ENCODE results near the gene KMT2C.
"Not testable (repeated sequence)": the region's sequence is repeated elsewhere in the genome, so short reads cannot be mapped to it uniquely, and the experiment has no call there.

- not testable (repeated sequence) for TF ChIP-seq BCL11B (tag by site-specific recombination; IDR thresholded peaks at IDR 0.05; ENCODE audit: low read depth); ZNF843 (tag by site-specific recombination; IDR thresholded peaks at IDR 0.05); ZSCAN30 (tag by site-specific recombination; IDR thresholded peaks at IDR 0.05); REPIN1 (tag by site-specific recombination; IDR thresholded peaks at IDR 0.05; ENCODE audit: low read depth); ZNF449 (tag by site-specific recombination; IDR thresholded peaks at IDR 0.05); PRDM4 (tag by site-specific recombination; IDR thresholded peaks at IDR 0.05); ZIC2 (tag by site-specific recombination; IDR thresholded peaks at IDR 0.05); ZNF600 (tag by site-specific recombination; IDR thresholded peaks at IDR 0.05); ZNF416 (tag by site-specific recombination; IDR thresholded peaks at IDR 0.05); ZNF398 (tag by site-specific recombination; IDR thresholded peaks at IDR 0.05); ATF2 (tag by site-specific recombination; IDR thresholded peaks at IDR 0.05; ENCODE audit: low read depth)
- TF ChIP-seq, protein P1, sequence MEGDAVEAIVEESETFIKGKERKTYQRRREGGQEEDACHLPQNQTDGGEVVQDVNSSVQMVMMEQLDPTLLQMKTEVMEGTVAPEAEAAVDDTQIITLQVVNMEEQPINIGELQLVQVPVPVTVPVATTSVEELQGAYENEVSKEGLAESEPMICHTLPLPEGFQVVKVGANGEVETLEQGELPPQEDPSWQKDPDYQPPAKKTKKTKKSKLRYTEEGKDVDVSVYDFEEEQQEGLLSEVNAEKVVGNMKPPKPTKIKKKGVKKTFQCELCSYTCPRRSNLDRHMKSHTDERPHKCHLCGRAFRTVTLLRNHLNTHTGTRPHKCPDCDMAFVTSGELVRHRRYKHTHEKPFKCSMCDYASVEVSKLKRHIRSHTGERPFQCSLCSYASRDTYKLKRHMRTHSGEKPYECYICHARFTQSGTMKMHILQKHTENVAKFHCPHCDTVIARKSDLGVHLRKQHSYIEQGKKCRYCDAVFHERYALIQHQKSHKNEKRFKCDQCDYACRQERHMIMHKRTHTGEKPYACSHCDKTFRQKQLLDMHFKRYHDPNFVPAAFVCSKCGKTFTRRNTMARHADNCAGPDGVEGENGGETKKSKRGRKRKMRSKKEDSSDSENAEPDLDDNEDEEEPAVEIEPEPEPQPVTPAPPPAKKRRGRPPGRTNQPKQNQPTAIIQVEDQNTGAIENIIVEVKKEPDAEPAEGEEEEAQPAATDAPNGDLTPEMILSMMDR (tag by site-specific recombination; IDR thresholded peaks at IDR 0.05), result not testable (repeated sequence)
These were observed 5.4 kb upstream of the KMT2C start for GRCh38 chr7:152441168-152441567.
